CD14-positive monocyte (primary cell): ENCODE data around the gene SLC9C1. TPM values are rescaled to one million over a fixed set of nuclear protein-coding genes. Genes with fewer than 3 reads are reported as not detected.

ENCODE experiments used
- DNase-seq, 3 donors: peaks; one replicate each; pipeline ENCODE4 v3.0.0-alpha.2; 2011 to 2022
- H2AFZ ChIP-seq: 2 replicates; pipeline ENCODE4 v1.6.0; 2012; ENCODE audit warnings: mild to moderate bottlenecking, low read depth, low read length, inconsistent platforms; ENCODE audit not compliant: insufficient read depth, poor library complexity, severe bottlenecking
- H3K27ac ChIP-seq, 2 donors: 1 replicate in 1 of 2; 2 replicates in 1 of 2; pipeline ENCODE4 v1.5.1; 2012 to 2013; ENCODE audit warnings: low read length in 2 of 2, control low read depth in 1 of 2, inconsistent platforms in 1 of 2, low read depth in 1 of 2, mild to moderate bottlenecking in 1 of 2
- H3K27me3 ChIP-seq, 2 donors: one replicate each; pipeline versions ENCODE4 v1.6.0 to v1.6.1; 2011 to 2013; ENCODE audit warnings: low read length in 2 of 2; ENCODE audit not compliant: control insufficient read depth in 2 of 2, insufficient read depth in 2 of 2
- H3K36me3 ChIP-seq, 2 donors: replicated peaks in 1 of 2; 1 replicate in 1 of 2; 2 replicates in 1 of 2; pipeline versions ENCODE4 v1.5.1 to v1.6.1; 2012 to 2013; ENCODE audit warnings: low read length in 2 of 2, control low read depth in 1 of 2, inconsistent platforms in 1 of 2, mild to moderate bottlenecking in 1 of 2; ENCODE audit not compliant: insufficient read depth in 2 of 2, control insufficient read depth in 1 of 2
- H3K4me1 ChIP-seq, 2 donors: 1 replicate in 1 of 2; 2 replicates in 1 of 2; pipeline versions ENCODE4 v1.5.1 to v1.6.1; 2012 to 2013; ENCODE audit warnings: low read length in 2 of 2, control low read depth in 1 of 2, inconsistent platforms in 1 of 2, mild to moderate bottlenecking in 1 of 2, moderate library complexity in 1 of 2; ENCODE audit not compliant: insufficient read depth in 2 of 2, control insufficient read depth in 1 of 2
- H3K4me2 ChIP-seq: replicated peaks from 2 replicates; pipeline ENCODE3; 2012; ENCODE audit warnings: low read length, moderate library complexity, mild to moderate bottlenecking; ENCODE audit not compliant: poor library complexity, severe bottlenecking; ENCODE audit errors: extremely low read depth
- H3K4me3 ChIP-seq, 3 experiments: fragments of 200-600 bp in 1 of 3; sonication (generic) in 1 of 3; replicated peaks in 1 of 3; 1 replicate in 2 of 3; 2 replicates in 1 of 3; pipeline ENCODE4 v1.5.1; 2011 to 2013; ENCODE audit warnings: low read length in 3 of 3, mild to moderate bottlenecking in 3 of 3, control low read depth in 2 of 3, low read depth in 2 of 3, inconsistent platforms in 1 of 3, moderate library complexity in 1 of 3
- H3K79me2 ChIP-seq: 2 replicates; pipeline ENCODE4 v1.6.0; 2012; ENCODE audit warnings: mild to moderate bottlenecking, control low read depth, inconsistent platforms, low read length, moderate library complexity; ENCODE audit not compliant: insufficient read depth
- H3K9ac ChIP-seq: 2 replicates; pipeline ENCODE4 v1.6.0; 2017; ENCODE audit warnings: low read length, mild to moderate bottlenecking; ENCODE audit not compliant: insufficient read depth, poor library complexity, severe bottlenecking
- H3K9me3 ChIP-seq, 2 donors: replicated peaks in 1 of 2; 1 replicate in 1 of 2; 2 replicates in 1 of 2; pipeline versions ENCODE4 v1.5.1 to v1.6.1; 2012 to 2013; ENCODE audit warnings: low read length in 2 of 2, control low read depth in 1 of 2; ENCODE audit not compliant: control insufficient read depth in 1 of 2, insufficient read depth in 1 of 2
- H4K20me1 ChIP-seq: 2 replicates; pipeline ENCODE4 v1.6.0; 2012; ENCODE audit warnings: mild to moderate bottlenecking, low read length, control low read depth, moderate library complexity; ENCODE audit not compliant: insufficient read depth
- H3K27ac Mint-ChIP-seq, 7 donors: one replicate each; pipeline ENCODE4 v1.8.0; 2020; ENCODE audit warnings: mild to moderate bottlenecking in 7 of 7, mixed read lengths in 7 of 7, moderate library complexity in 6 of 7, inconsistent platforms in 2 of 7
- H3K27me3 Mint-ChIP-seq, 3 donors: one replicate each; pipeline ENCODE4 v1.8.0; 2021 to 2022; ENCODE audit warnings: low read depth in 3 of 3, mild to moderate bottlenecking in 3 of 3, mixed read lengths in 3 of 3, moderate library complexity in 3 of 3, inconsistent platforms in 1 of 3
- H3K36me3 Mint-ChIP-seq, 2 donors: one replicate each; pipeline ENCODE4 v1.8.0; 2020; ENCODE audit warnings: mixed read lengths in 2 of 2, inconsistent platforms in 1 of 2, mild to moderate bottlenecking in 1 of 2
- H3K4me1 Mint-ChIP-seq: one replicate; pipeline ENCODE4 v1.8.0; 2020; ENCODE audit warnings: mild to moderate bottlenecking, mixed read lengths
- H3K4me3 Mint-ChIP-seq, 2 donors: one replicate each; pipeline ENCODE4 v1.8.0; 2020; ENCODE audit warnings: mild to moderate bottlenecking in 2 of 2, mixed read lengths in 2 of 2, moderate library complexity in 1 of 2
- H3K9me3 Mint-ChIP-seq, 7 donors: one replicate each; pipeline ENCODE4 v1.8.0; 2020 to 2022; ENCODE audit warnings: mixed read lengths in 7 of 7, mild to moderate bottlenecking in 6 of 7, moderate library complexity in 6 of 7, inconsistent platforms in 2 of 7
- CTCF ChIP-seq: fragments of 200-600 bp; IDR thresholded peaks from one replicate; pipeline ENCODE4 v1.8.0; 2022; ENCODE audit warnings: antibody characterized with exemption, mild to moderate bottlenecking
- WGBS: methylation state at CpG from one replicate; pipeline ENCODE4 v1.1.5; 2013; ENCODE audit warnings: missing lambda C conversion rate; ENCODE audit not compliant: insufficient coverage; 5-methylcytosine and 5-hydroxymethylcytosine counted together
- intact Hi-C, 2 donors: fragments of 100-400 bp; cut with micrococcal nuclease; formaldehyde crosslinking; loops; one replicate each; pipeline versions ENCODE4 v1.15.0 to v1.15.1; 2023
- polyA minus RNA-seq: library from RNA; depleted of rRNA, polyadenylated mRNA; stranded (reverse); fragments of >200 nt; gene quantifications from 2 replicates; pipeline ENCODE4 v1.2.3, GENCODE V29; 2012
- polyA plus RNA-seq, 3 donors: library from polyadenylated mRNA; depleted of rRNA in 1 of 3; unstranded in 2 of 3; stranded (reverse) in 1 of 3; fragments of 300-500 nt in 2 of 3; fragments of >200 nt in 1 of 3; fragmentation: Illumina TruSeq in 2 of 3; gene quantifications; 1 replicate in 2 of 3; 2 replicates in 1 of 3; pipeline ENCODE4 v1.2.3, GENCODE V29; 2012 to 2021
- total RNA-seq, 12 experiments: library from RNA in 1 of 12; stranded (reverse) in 1 of 12; fragments of 120-200 nt in 1 of 12; gene quantifications; one replicate each; pipeline ENCODE4 v1.2.4 and lab custom pipeline; 2013 to 2026; ENCODE audit warnings: mixed read lengths in 6 of 12, inconsistent platforms in 1 of 12

The SLC9C1 gene
- total RNA-seq (2013) = 0.04 TPM
- polyA plus RNA-seq (not detected), polyA minus RNA-seq (not detected in 2 replicates), total RNA-seq (lab: John Stamatoyannopoulos, UW) (0 to 3.6 (median 0.21) reads per million in 11 experiments)

DNA sequence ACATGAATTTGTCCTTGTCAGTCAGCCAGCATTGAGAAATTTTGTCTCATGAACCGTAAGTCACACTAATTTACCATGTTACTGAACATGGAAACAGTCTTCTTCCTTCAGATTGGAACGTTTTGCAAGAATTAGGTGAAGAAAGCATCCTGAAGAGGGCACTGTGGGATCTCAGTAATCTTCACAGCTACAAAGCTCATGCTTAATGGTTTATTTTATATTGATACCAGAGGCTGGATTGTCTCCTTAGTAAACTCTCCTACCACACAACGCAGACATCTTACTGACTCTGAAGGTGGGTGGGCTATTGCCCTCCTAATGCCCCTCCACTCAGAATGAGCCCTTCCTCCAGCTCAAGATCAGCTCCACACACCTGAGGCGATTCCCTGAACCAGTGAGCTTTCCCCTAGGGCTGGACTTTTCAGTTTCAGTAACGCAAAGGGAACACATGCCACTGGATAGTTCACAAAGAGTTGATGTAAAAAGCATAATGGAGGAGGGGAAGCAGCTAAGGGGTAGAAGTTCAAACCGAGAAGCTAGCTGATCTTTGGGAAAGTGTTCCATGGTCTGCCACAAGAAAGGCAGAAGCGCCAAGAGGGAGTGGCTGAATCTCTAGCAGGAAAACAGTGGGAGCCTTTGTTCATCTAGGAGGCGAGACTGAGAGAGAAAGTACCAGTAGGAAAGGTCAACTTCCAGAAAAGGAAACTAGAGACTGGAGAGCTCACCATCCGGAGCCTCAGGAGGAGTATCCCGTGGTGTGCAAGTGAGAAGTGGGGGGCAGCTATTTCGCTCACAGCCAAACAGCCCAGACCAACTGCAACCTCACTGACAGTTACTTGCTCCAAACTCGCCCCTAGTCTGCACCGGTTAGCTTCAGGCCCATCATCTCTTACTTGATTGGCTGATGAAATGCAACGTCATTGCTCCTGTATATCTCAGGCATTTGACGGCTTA, at the start of gene SLC9C1:
SLC9C1 (minus strand) TSS at position 849 of the 954 bp plus-strand sequence. CDS start 7,425 bp downstream, outside the sequence.
- TF ChIP-seq CTCF = peak; percentile 69
- peak; percentile 17 to 43 (median 39) for DNase-seq
- H3K9ac ChIP-seq = peak within 1 kb of the TSS; percentile 41

GRCh38 chr3:112341386-112341785, 47.4 kb upstream of the SLC9C1 start:
- intact Hi-C loops = no loop called here
- no peaks in the 10 kb centered on the region for H3K79me2 ChIP-seq
- no peaks in the 10 kb centered on the region for H3K27me3 ChIP-seq
- H3K27ac ChIP-seq = no peak overlapping the region
- Mint-ChIP-seq H3K36me3 (no peaks in the 10 kb centered on the region), H3K4me3 (no peak overlapping the region), H3K27me3 (peaks cover 0 to 2% (median 0%) of the 10 kb centered on the region in 3 donors), H3K9me3 (peaks cover 0 to 6% (median 4%) of the 10 kb centered on the region in 7 donors), H3K27ac (peak overlapping the region in 1 of 7 donors; percentile 62), H3K4me1 (peaks cover 18% of the 10 kb centered on the region)
- H3K9me3 ChIP-seq = peaks cover 0 to 4% of the 10 kb centered on the region in 2 donors
- no peak overlapping the region for H2AFZ ChIP-seq
- no peaks in the 10 kb centered on the region for H3K4me1 ChIP-seq
- H3K36me3 ChIP-seq = no peaks in the 10 kb centered on the region
- no peak for TF ChIP-seq CTCF
- H3K4me2 ChIP-seq = no peak overlapping the region
- no peaks in the 10 kb centered on the region for H4K20me1 ChIP-seq
- no peak overlapping the region for H3K4me3 ChIP-seq
- H3K9ac ChIP-seq = no peak overlapping the region
- DNase-seq = no peak
- no CpG with 5 or more reads among the region's 2 CpGs for WGBS

More for the DNA sequence above, at the start of gene SLC9C1:
- Histone ChIP-seq H3K27me3 (no peaks in the 10 kb centered on the region), H3K4me2 (peak within 1 kb of the TSS; percentile 74), H3K4me1 (peaks cover 7 to 19% of the 10 kb centered on the region in 2 donors), H3K4me3 (peak within 1 kb of the TSS; percentile 34 to 78 (median 47)), H2AFZ (peak within 1 kb of the TSS; percentile 88), H3K27ac (peak within 1 kb of the TSS in 1 of 2 donors; percentile 58), H3K79me2 (no peaks in the 10 kb centered on the region), H3K9me3 (no peaks in the 10 kb centered on the region), H3K36me3 (no peaks in the 10 kb centered on the region), H4K20me1 (no peaks in the 10 kb centered on the region)
- intact Hi-C loops = loop anchor here in 1 of 2 donors (10.0 kb wide), 1 partner anchor 231 kb away; no protein-coding TSS in a partner anchor
- Mint-ChIP-seq H3K36me3 (no peaks in the 10 kb centered on the region), H3K9me3 (no peaks in the 10 kb centered on the region), H3K27ac (peak within 1 kb of the TSS in 4 of 7 donors; percentile 6 to 75 (median 11)), H3K4me1 (peaks cover 23% of the 10 kb centered on the region), H3K27me3 (peaks cover 0 to 3% (median 0%) of the 10 kb centered on the region in 3 donors), H3K4me3 (peak within 1 kb of the TSS; percentile 77 to 91)
- WGBS = 56% methylated on average over 5 of the region's 15 CpGs
